Measurements from ENCODE around the gene TIMP2.

TIMP2 gene

GRCh38 chr17:78804777-78805176, 120.4 kb downstream of the TIMP2 start:
- Histone ChIP-seq H3K27me3 (replicated peaks; ENCODE audit: control insufficient read depth, insufficient read depth, low read length, poor library complexity, severe bottlenecking) (no peaks in the 10 kb centered on the region), H3K4me3 (ENCODE audit: insufficient read depth, low read depth, low read length, poor library complexity, severe bottlenecking) (no peak overlapping the region), H3K36me3 (ENCODE audit: control insufficient read depth, insufficient read depth, low read length) (peaks cover 47% of the 10 kb centered on the region), H3K4me1 (ENCODE audit: control insufficient read depth, insufficient read depth, low read length, poor library complexity, severe bottlenecking) (peaks cover 46% of the 10 kb centered on the region), H3K9me3 (ENCODE audit: control insufficient read depth, low read length) (no peaks in the 10 kb centered on the region), H3K27ac (ENCODE audit: insufficient read depth, low read length, poor library complexity, severe bottlenecking) (peak overlapping the region; percentile 57)
- no peak for DNase-seq

- Histone ChIP-seq H3K36me3 (ENCODE audit: control insufficient read depth, insufficient read depth, low read length) (peaks cover 46% of the 10 kb centered on the region), H3K9me3 (ENCODE audit: control insufficient read depth, low read length) (no peaks in the 10 kb centered on the region), H3K4me3 (ENCODE audit: insufficient read depth, low read depth, low read length, poor library complexity, severe bottlenecking) (peak overlapping the region; percentile 1), H3K4me1 (ENCODE audit: control insufficient read depth, insufficient read depth, low read length, poor library complexity, severe bottlenecking) (peaks cover 56% of the 10 kb centered on the region), H3K27ac (ENCODE audit: insufficient read depth, low read length, poor library complexity, severe bottlenecking) (peak overlapping the region; percentile 48), H3K27me3 (replicated peaks; ENCODE audit: control insufficient read depth, insufficient read depth, low read length, poor library complexity, severe bottlenecking) (no peaks in the 10 kb centered on the region)
- no peak for DNase-seq
Measured at GRCh38 chr17:78803186-78803845, 121.9 kb downstream of the TIMP2 start.
